Measurements from ENCODE around the gene THEMIS2. TPM values are rescaled to one million over a fixed set of nuclear protein-coding genes. Genes with fewer than 3 reads are reported as not detected.

The THEMIS2 gene
- polyA plus RNA-seq, 1 donor from 2014 or later: 0.26 TPM

DNA sequence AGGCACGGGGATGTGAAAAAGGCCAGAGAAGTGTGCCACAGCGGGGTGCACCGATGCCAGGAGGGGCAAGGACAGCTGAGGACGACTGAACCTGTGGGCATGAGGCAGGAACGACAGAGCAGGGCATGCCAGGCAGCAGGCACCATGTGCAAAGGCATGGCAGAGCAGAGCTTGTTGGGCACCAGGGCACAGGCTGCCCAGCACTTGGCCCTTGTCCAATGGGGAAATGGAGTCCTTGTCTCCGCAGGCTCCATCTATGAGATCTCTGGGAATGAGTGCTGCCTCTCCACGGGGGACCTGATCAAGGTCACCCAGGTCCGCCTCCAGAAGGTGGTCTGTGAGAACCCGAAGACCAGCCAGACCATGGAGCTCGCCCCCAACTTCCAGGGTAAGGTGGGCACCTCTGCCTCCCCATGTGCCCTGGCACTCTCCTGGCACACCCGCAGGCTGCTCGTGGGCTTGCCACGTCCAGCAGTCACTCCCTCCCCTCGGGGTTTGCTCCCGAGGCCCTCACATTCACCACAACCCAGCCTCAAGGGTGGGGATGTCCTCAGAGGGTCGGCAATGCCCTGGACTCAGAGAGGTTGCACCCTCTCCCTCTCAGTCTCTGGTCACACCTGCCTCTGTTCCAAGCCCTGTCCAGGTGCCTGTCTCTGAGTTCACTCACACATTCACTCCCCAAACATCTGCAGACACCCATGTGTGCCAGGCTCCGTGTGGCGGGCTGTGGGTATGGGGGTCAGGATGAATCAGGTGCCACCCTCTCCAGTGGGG is 4.2 kb downstream of the THEMIS2 start:
- Histone ChIP-seq H3K79me2 (replicated peaks; ENCODE audit: insufficient read depth, low read length) (no peaks in the 10 kb centered on the region), H3F3A (ENCODE audit: insufficient read depth, low read length, poor library complexity, severe bottlenecking) (no peaks in the 10 kb centered on the region), H3K9me3 (ENCODE audit: low read length) (no peaks in the 10 kb centered on the region), H3K9me2 (ENCODE audit: insufficient read depth, low read length) (no peaks in the 10 kb centered on the region), H2AFZ (ENCODE audit: low read depth, low read length) (no peak overlapping the region), H3K4me3 (ENCODE audit: low read length) (no peak overlapping the region), H3K27me3 (ENCODE audit: insufficient read depth, low read depth, low read length) (peaks cover 10% of the 10 kb centered on the region), H4K20me1 (ENCODE audit: insufficient read depth) (no peaks in the 10 kb centered on the region), H3K9ac (ENCODE audit: low read length) (no peak overlapping the region), H3K4me2 (ENCODE audit: low read length) (no peak overlapping the region), H3K27ac (ENCODE audit: low read length) (no peak overlapping the region), H3K36me3 (ENCODE audit: insufficient read depth, low read length) (no peaks in the 10 kb centered on the region)
- TF ChIP-seq REST (IDR thresholded peaks at IDR 0.05; ENCODE audit: borderline replicate concordance): no peak
- no peak for TF ChIP-seq MXI1 (conservative IDR thresholded peaks at IDR 0.05; ENCODE audit: poor library complexity, severe bottlenecking)
- TF ChIP-seq CTCF (IDR thresholded peaks at IDR 0.05; ENCODE audit: poor library complexity, severe bottlenecking): no peak
- no peak for TF ChIP-seq TAF1 (IDR thresholded peaks at IDR 0.05; ENCODE audit: low read depth)
- TF ChIP-seq RAD21 (conservative IDR thresholded peaks at IDR 0.05): no peak
- no peak for TF ChIP-seq EP300 (conservative IDR thresholded peaks at IDR 0.05; ENCODE audit: poor library complexity, severe bottlenecking)
- TF ChIP-seq EZH2 (IDR thresholded peaks at IDR 0.05; ENCODE audit: borderline replicate concordance, insufficient read depth, low read length, poor library complexity, severe bottlenecking): no peak
- no peak for TF ChIP-seq SMC3 (conservative IDR thresholded peaks at IDR 0.05; ENCODE audit: poor library complexity)
- no peak for TF ChIP-seq POLR2AphosphoS5 (IDR thresholded peaks at IDR 0.05)

DNA sequence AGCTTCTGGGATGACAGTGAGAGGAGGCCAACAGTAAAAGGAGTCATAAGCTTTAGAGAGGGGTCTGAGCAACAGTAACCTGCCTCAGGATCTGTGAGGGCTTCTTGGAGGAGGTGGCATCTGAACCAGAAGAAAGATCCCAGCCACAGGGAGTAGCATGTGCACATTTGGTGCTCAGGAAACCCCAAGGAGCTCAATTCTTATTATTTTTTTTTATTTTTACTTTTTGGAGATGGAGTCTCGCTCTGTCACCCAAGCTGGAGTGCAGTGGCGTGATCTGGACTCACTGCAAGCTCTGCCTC is 4.7 kb downstream of the THEMIS2 start:
- Histone ChIP-seq H3K9ac (ENCODE audit: low read length) (no peak overlapping the region), H3K4me3 (ENCODE audit: low read length) (no peak overlapping the region), H3K27me3 (ENCODE audit: insufficient read depth, low read depth, low read length) (peaks cover 10% of the 10 kb centered on the region), H4K20me1 (ENCODE audit: insufficient read depth) (no peaks in the 10 kb centered on the region), H3K9me2 (ENCODE audit: insufficient read depth, low read length) (no peaks in the 10 kb centered on the region), H2AFZ (ENCODE audit: low read depth, low read length) (no peak overlapping the region), H3K4me2 (ENCODE audit: low read length) (no peak overlapping the region), H3K79me2 (replicated peaks; ENCODE audit: insufficient read depth, low read length) (no peaks in the 10 kb centered on the region), H3K27ac (ENCODE audit: low read length) (no peak overlapping the region), H3F3A (ENCODE audit: insufficient read depth, low read length, poor library complexity, severe bottlenecking) (no peaks in the 10 kb centered on the region), H3K36me3 (ENCODE audit: insufficient read depth, low read length) (no peaks in the 10 kb centered on the region), H3K9me3 (ENCODE audit: low read length) (no peaks in the 10 kb centered on the region)
- TF ChIP-seq TAF1 (IDR thresholded peaks at IDR 0.05; ENCODE audit: low read depth) (no peak), CTCF (IDR thresholded peaks at IDR 0.05; ENCODE audit: poor library complexity, severe bottlenecking) (no peak), EP300 (conservative IDR thresholded peaks at IDR 0.05; ENCODE audit: poor library complexity, severe bottlenecking) (no peak), POLR2AphosphoS5 (IDR thresholded peaks at IDR 0.05) (no peak), RAD21 (conservative IDR thresholded peaks at IDR 0.05) (no peak), SMC3 (conservative IDR thresholded peaks at IDR 0.05; ENCODE audit: poor library complexity) (no peak), REST (IDR thresholded peaks at IDR 0.05; ENCODE audit: borderline replicate concordance) (no peak), MXI1 (conservative IDR thresholded peaks at IDR 0.05; ENCODE audit: poor library complexity, severe bottlenecking) (no peak), EZH2 (IDR thresholded peaks at IDR 0.05; ENCODE audit: borderline replicate concordance, insufficient read depth, low read length, poor library complexity, severe bottlenecking) (no peak)

Measured in neural cell (in vitro differentiated cells).